SU-DHL-6 (cell line): ENCODE results near the gene UNC93B1.
"Not testable (repeated sequence)": the region's sequence is repeated elsewhere in the genome, so short reads cannot be mapped to it uniquely, and the experiment has no call there.

Experiments
- H2AFZ ChIP-seq: fragments of 200-600 bp; sonication (generic); 2 replicates; pipeline ENCODE4 v1.6.1; 2014; ENCODE audit warnings: low read depth, mild to moderate bottlenecking, moderate library complexity, mixed read lengths, antibody characterized with exemption, low read length; ENCODE audit not compliant: severe bottlenecking
- H3F3A ChIP-seq: fragments of 200-600 bp; shearing (Covaris generic); 2 replicates; pipeline ENCODE4 v1.6.0; 2016; ENCODE audit warnings: antibody characterized with exemption, mild to moderate bottlenecking; ENCODE audit not compliant: insufficient read depth
- H3K27ac ChIP-seq: fragments of 200-600 bp; sonication (generic); 2 replicates; pipeline ENCODE4 v1.5.1; 2016; ENCODE audit warnings: low read depth, mild to moderate bottlenecking, low read length, moderate library complexity, mixed read lengths
- H3K27me3 ChIP-seq: fragments of 200-600 bp; sonication (generic), shearing (Covaris generic); 2 replicates; pipeline ENCODE4 v1.6.0; 2014; ENCODE audit warnings: mild to moderate bottlenecking, low read length
- H3K36me3 ChIP-seq: fragments of 200-600 bp; sonication (generic); 2 replicates; pipeline ENCODE4 v1.6.1; 2014; ENCODE audit warnings: mild to moderate bottlenecking, low read length, mixed read lengths
- H3K4me2 ChIP-seq: fragments of 300-600, 200-600 bp; shearing (Covaris generic), sonication (generic); 2 replicates; pipeline ENCODE4 v1.6.0; 2014; ENCODE audit warnings: low read length, low read depth, mild to moderate bottlenecking; ENCODE audit not compliant: poor library complexity, severe bottlenecking
- H3K4me3 ChIP-seq: fragments of 200-600 bp; sonication (generic); 2 replicates; pipeline ENCODE4 v1.5.1; 2014; ENCODE audit warnings: antibody characterized with exemption, low read length, mild to moderate bottlenecking, mixed read lengths; ENCODE audit not compliant: insufficient read depth, poor library complexity, severe bottlenecking
- H3K79me2 ChIP-seq: fragments of 200-600 bp; sonication (generic); 2 replicates; pipeline ENCODE4 v1.6.1; 2014; ENCODE audit warnings: mild to moderate bottlenecking, low read length, moderate library complexity; ENCODE audit not compliant: insufficient read depth
- H3K9ac ChIP-seq: fragments of 200-600 bp; sonication (generic); 2 replicates; pipeline ENCODE4 v1.7.0; 2014; ENCODE audit warnings: mild to moderate bottlenecking, low read length
- H3K9me2 ChIP-seq: fragments of 200-600 bp; sonication (generic); replicated peaks from 2 replicates; pipeline ENCODE4 v1.6.1; 2014; ENCODE audit warnings: low read length; ENCODE audit not compliant: insufficient read depth
- H3K9me3 ChIP-seq: fragments of 200-600 bp; sonication (generic); 2 replicates; pipeline ENCODE4 v1.6.1; 2014; ENCODE audit warnings: low read length, mixed read lengths; ENCODE audit not compliant: insufficient read depth
- H4K20me1 ChIP-seq: fragments of 200-600 bp; sonication (generic); 2 replicates; pipeline ENCODE4 v1.6.1; 2014; ENCODE audit warnings: low read depth, mild to moderate bottlenecking, antibody characterized with exemption, low read length, moderate library complexity, mixed read lengths
- EZH2phosphoT487 ChIP-seq: fragments of 200-600 bp; sonication (generic), shearing (Covaris generic); conservative IDR thresholded peaks from 2 replicates; pipeline ENCODE4 v1.6.1; 2018; ENCODE audit warnings: mild to moderate bottlenecking, antibody characterized with exemption, low read length, moderate library complexity, mixed read lengths
- TF ChIP-seq, protein P1 (sequence below): fragments of 200-600 bp; sonication (generic); IDR thresholded peaks from one replicate; pipeline ENCODE4 v1.5.1; 2017; ENCODE audit warnings: antibody characterized with exemption, mild to moderate bottlenecking, low read length, moderate library complexity; ENCODE audit not compliant: insufficient read depth, poor library complexity, severe bottlenecking

UNC93B1 gene

DNA sequence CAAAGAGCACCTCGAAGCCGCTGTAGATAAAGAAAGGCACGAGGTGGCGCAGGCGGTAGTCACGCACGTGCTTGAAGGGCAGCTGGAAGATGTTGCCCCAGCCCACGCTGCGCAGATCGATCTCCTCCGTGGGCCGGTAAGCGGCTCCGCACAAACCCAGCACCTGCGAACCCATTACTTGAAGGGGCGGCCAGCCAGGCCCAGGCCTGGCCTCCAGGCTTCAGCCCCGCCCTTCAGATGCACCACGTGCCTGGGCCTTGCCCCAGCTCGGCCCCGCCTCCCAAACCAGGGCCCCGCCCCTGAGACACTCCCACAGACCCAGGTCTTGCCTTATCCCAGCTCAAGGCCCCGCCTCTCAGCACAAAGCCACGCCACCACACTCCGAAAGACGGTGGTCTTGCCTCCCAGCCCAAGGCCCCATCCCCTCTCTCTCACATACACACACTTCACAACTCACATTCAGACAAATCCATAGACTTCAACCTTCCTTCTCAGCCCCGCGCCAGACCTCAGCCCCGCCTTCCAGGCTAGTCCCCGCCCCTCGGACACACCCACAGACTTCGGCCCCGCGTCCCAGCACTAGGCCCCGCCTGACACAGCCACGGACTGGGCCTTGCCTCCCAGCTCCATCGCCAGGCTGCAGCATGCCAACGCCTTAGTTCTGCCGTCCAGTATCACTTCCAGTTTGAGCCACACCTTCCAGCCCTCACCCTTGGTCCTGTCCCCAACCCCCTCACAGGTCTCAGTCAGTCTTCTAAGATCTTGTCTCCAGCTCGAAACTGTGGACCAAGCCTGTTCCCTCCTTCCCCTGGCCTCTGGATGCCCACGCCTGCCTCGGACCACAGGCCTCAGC lies 7.0 kb downstream of the UNC93B1 start:
- TF ChIP-seq, protein P1, sequence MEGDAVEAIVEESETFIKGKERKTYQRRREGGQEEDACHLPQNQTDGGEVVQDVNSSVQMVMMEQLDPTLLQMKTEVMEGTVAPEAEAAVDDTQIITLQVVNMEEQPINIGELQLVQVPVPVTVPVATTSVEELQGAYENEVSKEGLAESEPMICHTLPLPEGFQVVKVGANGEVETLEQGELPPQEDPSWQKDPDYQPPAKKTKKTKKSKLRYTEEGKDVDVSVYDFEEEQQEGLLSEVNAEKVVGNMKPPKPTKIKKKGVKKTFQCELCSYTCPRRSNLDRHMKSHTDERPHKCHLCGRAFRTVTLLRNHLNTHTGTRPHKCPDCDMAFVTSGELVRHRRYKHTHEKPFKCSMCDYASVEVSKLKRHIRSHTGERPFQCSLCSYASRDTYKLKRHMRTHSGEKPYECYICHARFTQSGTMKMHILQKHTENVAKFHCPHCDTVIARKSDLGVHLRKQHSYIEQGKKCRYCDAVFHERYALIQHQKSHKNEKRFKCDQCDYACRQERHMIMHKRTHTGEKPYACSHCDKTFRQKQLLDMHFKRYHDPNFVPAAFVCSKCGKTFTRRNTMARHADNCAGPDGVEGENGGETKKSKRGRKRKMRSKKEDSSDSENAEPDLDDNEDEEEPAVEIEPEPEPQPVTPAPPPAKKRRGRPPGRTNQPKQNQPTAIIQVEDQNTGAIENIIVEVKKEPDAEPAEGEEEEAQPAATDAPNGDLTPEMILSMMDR = no peak
- no peak for TF ChIP-seq EZH2phosphoT487
- no peaks in the 10 kb centered on the region for H3K36me3 ChIP-seq

DNA sequence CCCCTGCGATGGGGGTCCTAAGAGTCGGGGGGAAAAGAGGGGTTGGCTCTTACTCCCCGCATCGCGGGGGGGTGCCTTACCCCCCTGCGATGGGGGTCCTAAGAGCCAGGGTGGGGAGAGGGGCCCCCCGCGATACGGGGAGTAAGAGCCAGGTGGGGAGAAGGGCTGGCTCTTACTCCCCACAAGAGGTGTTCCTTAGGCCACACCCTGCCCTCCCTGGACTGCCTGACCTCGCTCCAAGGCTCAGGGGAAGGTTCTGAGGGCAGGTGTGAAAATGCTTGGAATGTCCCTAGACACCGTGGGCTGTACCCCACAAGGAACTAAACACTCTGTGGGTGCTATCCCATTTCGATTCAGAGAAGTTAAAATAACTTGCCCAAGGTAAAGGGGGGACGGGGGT lies 7.8 kb downstream of the UNC93B1 start:
- Histone ChIP-seq H3K9ac (no peak overlapping the region), H3K9me2 (no peaks in the 10 kb centered on the region), H3K4me3 (no peak overlapping the region), H3K79me2 (no peaks in the 10 kb centered on the region), H2AFZ (no peak overlapping the region), H3K27me3 (no peaks in the 10 kb centered on the region), H3K36me3 (no peaks in the 10 kb centered on the region), H3K27ac (no peak overlapping the region), H3K4me2 (no peak overlapping the region), H4K20me1 (no peaks in the 10 kb centered on the region), H3F3A (no peaks in the 10 kb centered on the region), H3K9me3 (no peaks in the 10 kb centered on the region)
- no peak for TF ChIP-seq EZH2phosphoT487
- TF ChIP-seq, protein P1 = no peak

More for the DNA sequence above, 7.0 kb downstream of the UNC93B1 start:
- no peaks in the 10 kb centered on the region for H3K9me3 ChIP-seq
- no peaks in the 10 kb centered on the region for H3K27me3 ChIP-seq
- H3K9me2 ChIP-seq = no peaks in the 10 kb centered on the region
- no peak overlapping the region for H2AFZ ChIP-seq
- H4K20me1 ChIP-seq = no peaks in the 10 kb centered on the region
- H3K9ac ChIP-seq = no peak overlapping the region
- H3K79me2 ChIP-seq = no peaks in the 10 kb centered on the region
- H3F3A ChIP-seq = peaks cover 4% of the 10 kb centered on the region
- H3K27ac ChIP-seq = no peak overlapping the region
- H3K4me3 ChIP-seq = no peak overlapping the region
- no peak overlapping the region for H3K4me2 ChIP-seq

DNA sequence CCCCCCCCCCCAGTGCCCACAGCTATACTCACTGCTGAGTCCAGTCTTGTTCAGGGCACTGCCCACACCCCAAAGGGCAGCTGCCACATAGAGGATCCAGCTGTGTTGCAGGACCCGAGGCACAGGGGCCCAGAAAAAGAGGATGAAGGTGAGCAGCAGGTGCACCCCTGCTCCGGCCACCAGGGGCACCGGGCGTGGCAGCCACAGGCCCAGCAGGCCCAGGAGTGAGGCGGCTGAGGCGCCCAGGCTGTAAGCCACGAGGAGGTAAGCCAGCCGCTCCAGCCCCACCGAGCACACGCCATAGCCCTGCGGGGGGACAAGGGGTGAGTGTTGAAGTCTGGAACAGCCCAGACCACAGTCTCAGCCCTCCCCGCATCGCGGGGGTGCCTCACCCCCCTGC lies 8.3 kb downstream of the UNC93B1 start:
- not testable (repeated sequence) for H3F3A ChIP-seq, H3K4me3 ChIP-seq

DNA sequence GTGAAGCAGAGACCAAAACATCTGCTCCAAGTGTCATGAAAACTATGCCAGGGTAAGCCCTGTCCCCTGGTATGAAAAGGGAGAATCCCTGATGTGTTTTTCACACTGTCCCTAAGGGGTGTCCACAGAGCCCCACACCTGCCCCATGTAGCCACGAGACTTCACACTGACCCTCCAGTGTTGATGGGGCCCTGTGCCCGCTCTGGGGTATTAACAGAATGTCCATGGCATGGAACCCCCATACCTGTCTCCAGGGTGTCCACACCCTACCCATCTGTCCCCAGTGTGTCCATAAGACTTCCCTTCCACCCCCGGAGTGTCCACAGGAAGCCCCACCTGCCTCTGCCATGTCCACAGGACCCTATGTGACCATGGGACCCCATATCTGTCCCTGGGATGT lies 8.8 kb downstream of the UNC93B1 start:
- H3K9me3 ChIP-seq, H3K79me2 ChIP-seq, H3K9ac ChIP-seq, H3K4me3 ChIP-seq, H4K20me1 ChIP-seq, H3K4me2 ChIP-seq, H3K27ac ChIP-seq, H3K36me3 ChIP-seq, H2AFZ ChIP-seq, H3K9me2 ChIP-seq, H3K27me3 ChIP-seq, H3F3A ChIP-seq: not testable (repeated sequence)

More for the DNA sequence above, 8.3 kb downstream of the UNC93B1 start:
- H4K20me1 ChIP-seq, H3K9me3 ChIP-seq, H3K27ac ChIP-seq, H3K9me2 ChIP-seq, H3K36me3 ChIP-seq, H2AFZ ChIP-seq, H3K9ac ChIP-seq, H3K4me2 ChIP-seq, H3K27me3 ChIP-seq, H3K79me2 ChIP-seq: not testable (repeated sequence)

DNA sequence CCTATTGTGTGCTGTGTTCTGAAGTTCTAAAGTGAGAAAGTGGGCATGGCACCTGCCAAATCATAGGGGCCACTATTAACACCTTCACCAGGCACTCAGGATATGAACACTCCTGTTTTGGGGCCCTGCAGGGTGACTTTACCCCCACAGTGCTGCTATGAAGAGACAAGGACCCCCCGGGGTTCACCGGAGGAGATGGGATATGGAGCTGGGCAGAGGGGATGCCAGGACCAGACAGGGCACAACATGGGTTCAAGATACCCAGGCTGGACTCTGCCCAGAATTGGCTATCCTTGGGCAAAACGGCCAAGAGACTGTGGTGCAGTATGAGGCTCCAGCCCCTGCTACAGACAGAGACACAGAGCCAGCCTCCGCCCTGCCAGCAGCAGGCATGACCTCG lies 9.5 kb downstream of the UNC93B1 start:
- not testable (repeated sequence) for H3K9me2 ChIP-seq, H2AFZ ChIP-seq, H3K9me3 ChIP-seq, H3K4me2 ChIP-seq, H3K27ac ChIP-seq, H3K79me2 ChIP-seq, H3K4me3 ChIP-seq, H3K9ac ChIP-seq, H3K27me3 ChIP-seq, H3F3A ChIP-seq, H3K36me3 ChIP-seq, H4K20me1 ChIP-seq
